Posterior cingulate gyrus (tissue), 11 donors: ENCODE data around the gene PLEKHM2.

Experiments
- DNase-seq, 10 donors: peaks; one replicate each; pipeline versions ENCODE4 v3.0.0 to v3.0.0-alpha.2; 2020 to 2021; ENCODE audit warnings: mixed read lengths in 3 of 10
- intact Hi-C: fragments of 100-400 bp; cut with DNase I; formaldehyde crosslinking; loops from one replicate; pipeline ENCODE4 v1.15.1; 2023

PLEKHM2 gene

GRCh38 chr1:15676010-15676409 lies 8.1 kb upstream of the PLEKHM2 start:
- intact Hi-C loops, result no loop called here
- no peak for DNase-seq

GRCh38 chr1:15676688-15677661 lies 7.1 kb upstream of the PLEKHM2 start:
- intact Hi-C loops, result no loop called here
- no peak for DNase-seq

GRCh38 chr1:15678578-15678977 lies 5.5 kb upstream of the PLEKHM2 start:
- intact Hi-C loops, result no loop called here
- no peak for DNase-seq

GRCh38 chr1:15680131-15680530 lies 4.0 kb upstream of the PLEKHM2 start:
- no peak for DNase-seq
- intact Hi-C loops, result loop anchor here (10.0 kb wide), 1 partner anchor 65 kb away; the partner anchor contains the start of gene DDI2

- DNase-seq, result no peak
- intact Hi-C loops, result loop anchor here (10.0 kb wide), 1 partner anchor 66 kb away; the partner anchor contains the start of gene DDI2
These were observed 3.4 kb upstream of the PLEKHM2 start for GRCh38 chr1:15680561-15681348.

GRCh38 chr1:15681349-15682292 lies 2.5 kb upstream of the PLEKHM2 start:
- DNase-seq, result no peak
- intact Hi-C loops, result loop anchor here (10.0 kb wide), 1 partner anchor 67 kb away; the partner anchor contains the start of gene DDI2

- intact Hi-C loops, result loop anchor here (10.0 kb wide), 1 partner anchor 68 kb away; the partner anchor contains the start of gene DDI2
- DNase-seq, result no peak
These were observed 1.2 kb upstream of the PLEKHM2 start for GRCh38 chr1:15682936-15683341.

- no peak for DNase-seq
- intact Hi-C loops, result loop anchor here (10.0 kb wide), 1 partner anchor 69 kb away; the partner anchor contains the start of gene DDI2
These were observed 628 bp upstream of the PLEKHM2 start for GRCh38 chr1:15683345-15684039.

GRCh38 chr1:15684468-15685291 lies 560 bp downstream of the PLEKHM2 start:
- intact Hi-C loops, result loop anchor here (10.0 kb wide), 1 partner anchor 70 kb away; the partner anchor contains the start of gene DDI2
- DNase-seq, result peak in 5 of 10 donors; percentile 33 to 88 (median 83)

GRCh38 chr1:15685820-15686219 lies 1.7 kb downstream of the PLEKHM2 start:
- intact Hi-C loops, result loop anchor here (10.0 kb wide), 1 partner anchor 71 kb away; the partner anchor contains the start of gene DDI2
- peak in 1 of 10 donors; percentile 8 for DNase-seq

GRCh38 chr1:15687446-15687845 lies 3.3 kb downstream of the PLEKHM2 start:
- DNase-seq, result no peak
- intact Hi-C loops, result loop anchor here (10.0 kb wide), 1 partner anchor 73 kb away; the partner anchor contains the start of gene DDI2

GRCh38 chr1:15690317-15690716 lies 6.2 kb downstream of the PLEKHM2 start:
- intact Hi-C loops, result no loop called here
- DNase-seq, result no peak

GRCh38 chr1:15691434-15692032 lies 7.4 kb downstream of the PLEKHM2 start:
- intact Hi-C loops, result no loop called here
- peak in 8 of 10 donors; percentile 52 to 95 (median 65) for DNase-seq

- intact Hi-C loops, result no loop called here
- DNase-seq, result peak in 1 of 10 donors; percentile 26
These were observed 8.1 kb downstream of the PLEKHM2 start for GRCh38 chr1:15692121-15692682.

GRCh38 chr1:15693371-15693770 lies 9.3 kb downstream of the PLEKHM2 start:
- peak in 1 of 10 donors; percentile 39 for DNase-seq
- intact Hi-C loops, result no loop called here

- intact Hi-C loops, result no loop called here
- peak in 6 of 10 donors; percentile 25 to 90 (median 36) for DNase-seq
These were observed 12.9 kb downstream of the PLEKHM2 start for GRCh38 chr1:15696956-15697521.

GRCh38 chr1:15698201-15698600 lies 14.1 kb downstream of the PLEKHM2 start:
- no peak for DNase-seq
- intact Hi-C loops, result no loop called here
